ENCODE results near the gene PKNOX1. TPM values are rescaled to one million over a fixed set of nuclear protein-coding genes. Genes with fewer than 3 reads are reported as not detected.

The PKNOX1 gene
- total and polyA plus RNA-seq, 9 of the 15 experiments (the other 6 are each of a cell fraction or from before 2014, with no cell fraction given) = 8.8 to 25.9 (median 13.2) TPM

DNA sequence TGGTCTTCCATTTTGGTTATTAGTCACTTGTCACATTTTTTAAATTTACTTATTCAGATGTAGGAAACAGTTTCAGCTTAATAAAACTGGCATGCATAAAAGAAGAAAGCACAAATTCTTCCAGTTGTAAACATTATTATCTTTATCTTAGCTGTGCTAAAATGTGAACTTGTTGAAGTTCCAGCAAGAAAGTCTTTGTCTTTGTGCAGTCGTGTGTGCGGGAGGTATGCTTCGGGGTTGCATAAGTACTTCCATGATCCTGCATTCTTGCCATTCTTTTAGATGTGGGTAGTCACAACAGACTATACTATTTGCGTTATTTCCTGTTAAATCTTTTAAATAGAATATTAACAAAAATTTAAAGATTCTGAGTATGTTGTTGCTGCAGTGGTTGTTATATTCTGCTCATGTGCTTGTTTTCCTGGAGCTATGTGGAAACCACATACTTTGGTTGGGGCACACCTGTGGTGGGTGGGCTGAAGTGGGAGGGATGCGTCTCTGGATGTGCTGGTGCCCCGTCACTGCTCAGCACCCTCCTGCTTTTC, 51.3 kb downstream of the PKNOX1 start:
- intact Hi-C loops (cut with micrococcal nuclease) = no loop called here
- in situ Hi-C loops (cut with MboI) = no loop called here
- Histone ChIP-seq H4K20me1 (replicated peaks; ENCODE audit: control insufficient read depth, insufficient read depth, low read length) (no peaks in the 10 kb centered on the region), H3K79me2 (ENCODE audit: control insufficient read depth, insufficient read depth, low read length) (no peaks in the 10 kb centered on the region), H3K4me1 (replicated peaks in 1 of 2; ENCODE audit: control insufficient read depth in 2 of 2, insufficient read depth in 2 of 2, low read length in 2 of 2) (no peaks in the 10 kb centered on the region), H3K9me1 (ENCODE audit: control insufficient read depth, insufficient read depth, low read length) (no peaks in the 10 kb centered on the region), H3K27ac (ENCODE audit: extremely low read depth, low read depth, low read length) (no peak overlapping the region), H3K36me3 (ENCODE audit: control insufficient read depth, insufficient read depth, low read length) (peaks cover 53% of the 10 kb centered on the region; the same call in 2 of the 3 replicates), H2AFZ (ENCODE audit: low read depth, low read length) (no peak overlapping the region), H3K9ac (ENCODE audit: insufficient read depth in 1 of 2, low read depth in 2 of 2, low read length in 2 of 2) (no peak overlapping the region), H3K4me3 (no peak overlapping the region), H3K9me3 (replicated peaks; ENCODE audit: control insufficient read depth, insufficient read depth, low read depth, low read length) (no peaks in the 10 kb centered on the region), H3K27me3 (ENCODE audit: control insufficient read depth in 2 of 2, insufficient read depth in 2 of 2, low read length in 2 of 2) (no peaks in the 10 kb centered on the region), H3K4me2 (ENCODE audit: insufficient read depth, low read length) (no peak overlapping the region)
- FAIRE-seq = peak; percentile 26
- TF ChIP-seq, protein P1, sequence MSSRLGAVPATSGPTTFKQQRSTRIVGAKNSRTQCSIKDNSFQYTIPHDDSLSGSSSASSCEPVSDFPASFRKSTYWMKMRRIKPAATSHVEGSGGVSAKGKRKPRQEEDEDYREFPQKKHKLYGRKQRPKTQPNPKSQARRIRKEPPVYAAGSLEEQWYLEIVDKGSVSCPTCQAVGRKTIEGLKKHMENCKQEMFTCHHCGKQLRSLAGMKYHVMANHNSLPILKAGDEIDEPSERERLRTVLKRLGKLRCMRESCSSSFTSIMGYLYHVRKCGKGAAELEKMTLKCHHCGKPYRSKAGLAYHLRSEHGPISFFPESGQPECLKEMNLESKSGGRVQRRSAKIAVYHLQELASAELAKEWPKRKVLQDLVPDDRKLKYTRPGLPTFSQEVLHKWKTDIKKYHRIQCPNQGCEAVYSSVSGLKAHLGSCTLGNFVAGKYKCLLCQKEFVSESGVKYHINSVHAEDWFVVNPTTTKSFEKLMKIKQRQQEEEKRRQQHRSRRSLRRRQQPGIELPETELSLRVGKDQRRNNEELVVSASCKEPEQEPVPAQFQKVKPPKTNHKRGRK (tag; IDR thresholded peaks at IDR 0.05) = no peak
- TF ChIP-seq XRCC3 (IDR thresholded peaks at IDR 0.05) (no peak), ZNF324 (CRISPR knock-in tag; IDR thresholded peaks at IDR 0.05) (no peak), STAG1 (CRISPR knock-in tag; IDR thresholded peaks at IDR 0.05; ENCODE audit: borderline replicate concordance) (no peak), BHLHE40 (IDR thresholded peaks at IDR 0.05; ENCODE audit: low read length) (no peak)
- TF ChIP-seq, protein P2, sequence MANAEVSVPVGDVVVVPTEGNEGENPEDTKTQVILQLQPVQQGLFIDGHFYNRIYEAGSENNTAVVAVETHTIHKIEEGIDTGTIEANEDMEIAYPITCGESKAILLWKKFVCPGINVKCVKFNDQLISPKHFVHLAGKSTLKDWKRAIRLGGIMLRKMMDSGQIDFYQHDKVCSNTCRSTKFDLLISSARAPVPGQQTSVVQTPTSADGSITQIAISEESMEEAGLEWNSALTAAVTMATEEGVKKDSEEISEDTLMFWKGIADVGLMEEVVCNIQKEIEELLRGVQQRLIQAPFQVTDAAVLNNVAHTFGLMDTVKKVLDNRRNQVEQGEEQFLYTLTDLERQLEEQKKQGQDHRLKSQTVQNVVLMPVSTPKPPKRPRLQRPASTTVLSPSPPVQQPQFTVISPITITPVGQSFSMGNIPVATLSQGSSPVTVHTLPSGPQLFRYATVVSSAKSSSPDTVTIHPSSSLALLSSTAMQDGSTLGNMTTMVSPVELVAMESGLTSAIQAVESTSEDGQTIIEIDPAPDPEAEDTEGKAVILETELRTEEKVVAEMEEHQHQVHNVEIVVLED (CRISPR knock-in tag; IDR thresholded peaks at IDR 0.05) = no peak
- DNase-seq (ENCODE audit: extremely low read depth in 1 of 4, low spot score in 3 of 4) = no peak
- BruUV-seq (replicated peaks) = no TSS peak
- WGBS (ENCODE audit: insufficient coverage, low coverage, missing lambda C conversion rate) = 92% methylated on average over 6 of the region's 6 CpGs
- POLR2A ChIA-PET = interaction anchor here (1.1 kb wide), 1 partner anchor 34 kb away, joined by 3 read pairs; no protein-coding TSS in a partner anchor
- ATAC-seq = no peak
- CTCF ChIA-PET (ENCODE audit: low intra/inter-chr PET ratio) = no interaction called here

Measured in K562 (cell line).